Hepatocyte (in vitro differentiated cells): ENCODE measurements around the gene ATP6V1F. TPM values are rescaled to one million over a fixed set of nuclear protein-coding genes. Genes with fewer than 3 reads are reported as not detected.

ENCODE experiments used
- DNase-seq: peaks from one replicate; pipeline ENCODE4 v3.0.0-alpha.2; 2016; ENCODE audit warnings: low spot score
- H2AFZ ChIP-seq: fragments of 200-600 bp; sonication (generic); 2 replicates; pipeline ENCODE4 v1.6.0; 2016; ENCODE audit warnings: antibody characterized with exemption, mild to moderate bottlenecking
- H3K27ac ChIP-seq: fragments of 200-600 bp; sonication (generic); 2 replicates; pipeline ENCODE4 v1.5.1; 2016; ENCODE audit warnings: mild to moderate bottlenecking
- H3K27me3 ChIP-seq: fragments of 200-600 bp; sonication (generic); 2 replicates; pipeline ENCODE4 v1.6.1; 2016
- H3K36me3 ChIP-seq: fragments of 200-600 bp; sonication (generic); replicated peaks from 2 replicates; pipeline ENCODE4 v1.5.1; 2016; ENCODE audit warnings: low read depth; ENCODE audit not compliant: insufficient read depth
- H3K4me1 ChIP-seq: fragments of 200-600 bp; sonication (generic); 2 replicates; pipeline ENCODE4 v1.5.1; 2016; ENCODE audit warnings: mild to moderate bottlenecking, moderate library complexity; ENCODE audit not compliant: insufficient read depth
- H3K4me2 ChIP-seq: fragments of 200-600 bp; sonication (generic); 2 replicates; pipeline ENCODE4 v1.6.0; 2016
- H3K4me3 ChIP-seq: fragments of 200-600 bp; sonication (generic); 2 replicates; pipeline ENCODE4 v1.5.1; 2016; ENCODE audit warnings: mild to moderate bottlenecking
- H3K79me2 ChIP-seq: fragments of 200-600 bp; sonication (generic); 2 replicates; pipeline ENCODE4 v1.6.0; 2017; ENCODE audit warnings: mild to moderate bottlenecking
- H3K9me2 ChIP-seq: fragments of 200-600 bp; sonication (generic); replicated peaks from 2 replicates; pipeline ENCODE4 v1.6.0; 2017; ENCODE audit warnings: mild to moderate bottlenecking; ENCODE audit not compliant: insufficient read depth
- H3K9me3 ChIP-seq: fragments of 200-600 bp; sonication (generic); 2 replicates; pipeline ENCODE4 v1.5.1; 2016; ENCODE audit warnings: low read depth, mild to moderate bottlenecking
- H4K20me1 ChIP-seq: fragments of 200-600 bp; sonication (generic); 2 replicates; pipeline ENCODE4 v1.6.0; 2016; ENCODE audit warnings: mild to moderate bottlenecking; ENCODE audit not compliant: insufficient read depth, poor library complexity, severe bottlenecking
- EZH2 ChIP-seq: fragments of 200-600 bp; sonication (generic); IDR thresholded peaks from 2 replicates; pipeline ENCODE4 v1.6.1; 2016; ENCODE audit warnings: antibody characterized with exemption, mild to moderate bottlenecking, borderline replicate concordance
- EZH2phosphoT487 ChIP-seq: fragments of 200-600 bp; sonication (generic); IDR thresholded peaks from one replicate; pipeline ENCODE4 v1.6.1; 2018; ENCODE audit warnings: antibody characterized with exemption, mild to moderate bottlenecking, low read depth, moderate library complexity; ENCODE audit not compliant: unreplicated experiment, severe bottlenecking
- WGBS: methylation state at CpG from one replicate; pipeline ENCODE4 v1.1.6; 2016; ENCODE audit warnings: low lambda C conversion rate; ENCODE audit errors: missing lambda C conversion rate; 5-methylcytosine and 5-hydroxymethylcytosine counted together
- polyA plus RNA-seq: library from polyadenylated mRNA; unstranded; fragments of >200 nt; fragmentation: Nextera tagmentation; extraction: Ambion mirVana; gene quantifications from 2 replicates; pipeline ENCODE4 v1.2.1, GENCODE V29; 2016
- total RNA-seq: library from RNA; depleted of rRNA; stranded (reverse); fragments of >200 nt; gene quantifications from 2 replicates; pipeline ENCODE4 v1.2.3, GENCODE V29; 2014
- TF ChIP-seq, protein P1 (sequence below): fragments of 200-600 bp; sonication (generic); IDR thresholded peaks from 2 replicates; pipeline ENCODE4 v1.5.1; 2016; ENCODE audit warnings: antibody characterized with exemption, mild to moderate bottlenecking; ENCODE audit not compliant: poor library complexity

ATP6V1F gene
- total and polyA plus RNA-seq, 2 experiments from 2014 or later = 184 to 422 TPM

DNA sequence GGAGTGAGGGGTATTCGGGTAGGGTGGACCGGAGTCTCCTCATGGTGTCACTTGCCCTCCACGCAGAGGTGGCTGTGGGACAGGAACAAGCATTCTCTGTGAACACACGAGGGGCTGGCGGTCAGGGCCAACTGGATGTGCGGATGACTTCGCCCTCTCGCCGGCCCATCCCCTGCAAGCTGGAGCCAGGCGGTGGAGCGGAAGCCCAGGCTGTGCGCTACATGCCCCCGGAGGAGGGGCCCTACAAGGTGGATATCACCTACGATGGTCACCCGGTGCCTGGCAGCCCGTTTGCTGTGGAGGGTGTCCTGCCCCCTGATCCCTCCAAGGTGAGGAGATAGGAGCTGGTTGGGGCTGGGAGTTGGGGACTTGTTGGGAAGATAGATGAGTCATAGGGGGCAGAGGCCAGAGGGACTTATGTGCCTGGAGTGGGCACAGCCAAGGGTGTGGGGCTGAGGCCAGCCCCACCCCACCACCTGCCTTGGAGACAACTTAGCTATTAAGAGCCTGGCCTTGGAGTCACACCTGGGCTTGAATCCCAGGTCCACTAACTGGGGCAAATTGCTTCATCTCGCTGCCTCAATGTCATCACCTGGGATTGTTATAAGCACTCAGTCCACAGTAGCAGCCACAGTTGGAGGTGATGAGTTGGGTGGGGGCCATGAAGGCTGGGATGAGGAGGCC, 18.6 kb upstream of the ATP6V1F start:
- WGBS = 94% methylated on average over 17 of the region's 17 CpGs
- H3K36me3 ChIP-seq = no peaks in the 10 kb centered on the region

DNA sequence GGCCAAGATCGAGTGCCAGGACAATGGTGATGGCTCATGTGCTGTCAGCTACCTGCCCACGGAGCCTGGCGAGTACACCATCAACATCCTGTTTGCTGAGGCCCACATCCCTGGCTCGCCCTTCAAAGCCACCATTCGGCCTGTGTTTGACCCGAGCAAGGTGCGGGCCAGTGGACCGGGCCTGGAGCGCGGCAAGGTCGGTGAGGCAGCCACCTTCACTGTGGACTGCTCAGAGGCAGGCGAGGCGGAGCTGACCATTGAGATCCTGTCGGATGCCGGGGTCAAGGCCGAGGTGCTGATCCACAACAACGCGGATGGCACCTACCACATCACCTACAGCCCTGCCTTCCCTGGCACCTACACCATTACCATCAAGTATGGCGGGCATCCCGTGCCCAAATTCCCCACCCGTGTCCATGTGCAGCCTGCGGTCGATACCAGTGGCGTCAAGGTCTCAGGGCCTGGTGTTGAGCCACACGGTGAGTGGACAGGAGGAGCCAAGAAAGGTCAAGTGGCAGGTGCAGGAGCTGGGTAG, 17.8 kb upstream of the ATP6V1F start:
- Histone ChIP-seq H3K9me2 (no peaks in the 10 kb centered on the region), H3K27me3 (no peaks in the 10 kb centered on the region), H3K4me1 (no peaks in the 10 kb centered on the region), H3K4me3 (no peak overlapping the region), H2AFZ (no peak overlapping the region), H3K27ac (no peak overlapping the region), H4K20me1 (no peaks in the 10 kb centered on the region), H3K4me2 (no peak overlapping the region), H3K9me3 (no peaks in the 10 kb centered on the region), H3K79me2 (no peaks in the 10 kb centered on the region), H3K36me3 (no peaks in the 10 kb centered on the region)
- TF ChIP-seq EZH2 = no peak
- no peak for TF ChIP-seq EZH2phosphoT487
- TF ChIP-seq, protein P1, sequence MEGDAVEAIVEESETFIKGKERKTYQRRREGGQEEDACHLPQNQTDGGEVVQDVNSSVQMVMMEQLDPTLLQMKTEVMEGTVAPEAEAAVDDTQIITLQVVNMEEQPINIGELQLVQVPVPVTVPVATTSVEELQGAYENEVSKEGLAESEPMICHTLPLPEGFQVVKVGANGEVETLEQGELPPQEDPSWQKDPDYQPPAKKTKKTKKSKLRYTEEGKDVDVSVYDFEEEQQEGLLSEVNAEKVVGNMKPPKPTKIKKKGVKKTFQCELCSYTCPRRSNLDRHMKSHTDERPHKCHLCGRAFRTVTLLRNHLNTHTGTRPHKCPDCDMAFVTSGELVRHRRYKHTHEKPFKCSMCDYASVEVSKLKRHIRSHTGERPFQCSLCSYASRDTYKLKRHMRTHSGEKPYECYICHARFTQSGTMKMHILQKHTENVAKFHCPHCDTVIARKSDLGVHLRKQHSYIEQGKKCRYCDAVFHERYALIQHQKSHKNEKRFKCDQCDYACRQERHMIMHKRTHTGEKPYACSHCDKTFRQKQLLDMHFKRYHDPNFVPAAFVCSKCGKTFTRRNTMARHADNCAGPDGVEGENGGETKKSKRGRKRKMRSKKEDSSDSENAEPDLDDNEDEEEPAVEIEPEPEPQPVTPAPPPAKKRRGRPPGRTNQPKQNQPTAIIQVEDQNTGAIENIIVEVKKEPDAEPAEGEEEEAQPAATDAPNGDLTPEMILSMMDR = no peak
- no peak for DNase-seq
- WGBS = 97% methylated on average over 25 of the region's 25 CpGs

More for the DNA sequence above, 18.6 kb upstream of the ATP6V1F start:
- H3K4me3 ChIP-seq = no peak overlapping the region
- no peaks in the 10 kb centered on the region for H3K9me2 ChIP-seq
- no peaks in the 10 kb centered on the region for H3K4me1 ChIP-seq
- no peaks in the 10 kb centered on the region for H3K27me3 ChIP-seq
- no peaks in the 10 kb centered on the region for H4K20me1 ChIP-seq
- TF ChIP-seq EZH2phosphoT487 (no peak), EZH2 (no peak)
- TF ChIP-seq, protein P1 = no peak
- no peaks in the 10 kb centered on the region for H3K9me3 ChIP-seq
- no peaks in the 10 kb centered on the region for H3K79me2 ChIP-seq
- H3K27ac ChIP-seq = no peak overlapping the region
- H2AFZ ChIP-seq = no peak overlapping the region
- no peak for DNase-seq
- no peak overlapping the region for H3K4me2 ChIP-seq

DNA sequence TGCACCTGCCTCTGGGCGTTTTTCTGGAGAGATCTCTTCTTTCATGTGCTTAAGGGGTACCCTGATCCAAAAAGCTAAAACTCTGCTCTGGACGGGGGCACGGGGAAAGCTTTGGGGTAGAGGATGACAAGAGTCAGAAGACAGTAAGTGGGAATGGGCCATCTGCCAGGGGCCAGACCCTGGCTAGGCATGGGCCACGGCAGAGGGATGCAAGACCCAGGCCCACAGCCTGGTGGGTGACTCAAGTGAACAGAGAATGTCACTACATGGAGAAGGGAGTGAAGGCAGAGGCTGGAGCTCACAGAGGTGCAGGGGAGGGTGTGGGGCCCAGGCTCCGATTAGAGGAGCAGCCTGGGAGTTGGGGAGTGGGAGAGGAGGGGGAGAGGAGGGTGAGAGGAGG, 17.2 kb upstream of the ATP6V1F start:
- no peak for DNase-seq
- H2AFZ ChIP-seq = no peak overlapping the region
- no peaks in the 10 kb centered on the region for H3K79me2 ChIP-seq
- H4K20me1 ChIP-seq = no peaks in the 10 kb centered on the region
- WGBS = 83% methylated on average over 4 of the region's 5 CpGs
- H3K4me3 ChIP-seq = no peak overlapping the region
- H3K4me2 ChIP-seq = no peak overlapping the region
- H3K4me1 ChIP-seq = no peaks in the 10 kb centered on the region
- H3K27ac ChIP-seq = no peak overlapping the region
- H3K36me3 ChIP-seq = no peaks in the 10 kb centered on the region
- no peaks in the 10 kb centered on the region for H3K9me2 ChIP-seq
- no peaks in the 10 kb centered on the region for H3K9me3 ChIP-seq
- no peaks in the 10 kb centered on the region for H3K27me3 ChIP-seq
- TF ChIP-seq EZH2phosphoT487 = no peak
- TF ChIP-seq EZH2 = no peak
- TF ChIP-seq, protein P1 = no peak
